Osteocyte (in vitro differentiated cells): ENCODE measurements around the gene ZNF2. TPM values are rescaled to one million over a fixed set of nuclear protein-coding genes. Genes with fewer than 3 reads are reported as not detected.

Experiments
- DNase-seq: peaks from one replicate; pipeline ENCODE4 v3.0.0; 2021; ENCODE audit warnings: mixed read lengths; ENCODE audit not compliant: unreplicated experiment; ENCODE audit errors: extremely low spot score
- H3K27ac Mint-ChIP-seq: one replicate; pipeline ENCODE4 v1.8.0; 2021; ENCODE audit warnings: mild to moderate bottlenecking, mixed read lengths; ENCODE audit not compliant: unreplicated experiment
- H3K27me3 Mint-ChIP-seq: one replicate; pipeline ENCODE4 v1.8.0; 2021; ENCODE audit warnings: mixed read lengths; ENCODE audit not compliant: unreplicated experiment
- H3K36me3 Mint-ChIP-seq: one replicate; pipeline ENCODE4 v1.8.0; 2021; ENCODE audit warnings: mixed read lengths; ENCODE audit not compliant: unreplicated experiment
- H3K4me1 Mint-ChIP-seq: one replicate; pipeline ENCODE4 v1.8.0; 2021; ENCODE audit warnings: mixed read lengths; ENCODE audit not compliant: unreplicated experiment
- H3K4me3 Mint-ChIP-seq: one replicate; pipeline ENCODE4 v1.8.0; 2021; ENCODE audit warnings: mild to moderate bottlenecking, moderate library complexity, mixed read lengths; ENCODE audit not compliant: unreplicated experiment
- H3K9me3 Mint-ChIP-seq: one replicate; pipeline ENCODE4 v1.8.0; 2021; ENCODE audit warnings: mixed read lengths; ENCODE audit not compliant: unreplicated experiment
- total RNA-seq: library from RNA; stranded (reverse); gene quantifications from 2 replicates; pipeline ENCODE4 v1.2.1, GENCODE V29; 2021
- TF ChIP-seq, protein P1 (sequence below): fragments of 200-600 bp; sonication (generic); IDR thresholded peaks from 2 replicates; pipeline ENCODE4 v1.5.0; 2021; ENCODE audit warnings: antibody characterized with exemption, mild to moderate bottlenecking, moderate library complexity

ZNF2 gene
- total RNA-seq, 1 donor from 2014 or later, result 5.8 TPM

- H3K4me3 Mint-ChIP-seq, result no peak overlapping the region
- peaks cover 8% of the 10 kb centered on the region for H3K36me3 Mint-ChIP-seq
- peaks cover 12% of the 10 kb centered on the region for H3K9me3 Mint-ChIP-seq
- no peak overlapping the region for H3K27ac Mint-ChIP-seq
- DNase-seq, result no peak
- no peaks in the 10 kb centered on the region for H3K27me3 Mint-ChIP-seq
- H3K4me1 Mint-ChIP-seq, result peaks cover 16% of the 10 kb centered on the region
- TF ChIP-seq, protein P1, sequence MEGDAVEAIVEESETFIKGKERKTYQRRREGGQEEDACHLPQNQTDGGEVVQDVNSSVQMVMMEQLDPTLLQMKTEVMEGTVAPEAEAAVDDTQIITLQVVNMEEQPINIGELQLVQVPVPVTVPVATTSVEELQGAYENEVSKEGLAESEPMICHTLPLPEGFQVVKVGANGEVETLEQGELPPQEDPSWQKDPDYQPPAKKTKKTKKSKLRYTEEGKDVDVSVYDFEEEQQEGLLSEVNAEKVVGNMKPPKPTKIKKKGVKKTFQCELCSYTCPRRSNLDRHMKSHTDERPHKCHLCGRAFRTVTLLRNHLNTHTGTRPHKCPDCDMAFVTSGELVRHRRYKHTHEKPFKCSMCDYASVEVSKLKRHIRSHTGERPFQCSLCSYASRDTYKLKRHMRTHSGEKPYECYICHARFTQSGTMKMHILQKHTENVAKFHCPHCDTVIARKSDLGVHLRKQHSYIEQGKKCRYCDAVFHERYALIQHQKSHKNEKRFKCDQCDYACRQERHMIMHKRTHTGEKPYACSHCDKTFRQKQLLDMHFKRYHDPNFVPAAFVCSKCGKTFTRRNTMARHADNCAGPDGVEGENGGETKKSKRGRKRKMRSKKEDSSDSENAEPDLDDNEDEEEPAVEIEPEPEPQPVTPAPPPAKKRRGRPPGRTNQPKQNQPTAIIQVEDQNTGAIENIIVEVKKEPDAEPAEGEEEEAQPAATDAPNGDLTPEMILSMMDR, result no peak
Observed at GRCh38 chr2:95203911-95204310, 38.3 kb downstream of the ZNF2 start.

DNA sequence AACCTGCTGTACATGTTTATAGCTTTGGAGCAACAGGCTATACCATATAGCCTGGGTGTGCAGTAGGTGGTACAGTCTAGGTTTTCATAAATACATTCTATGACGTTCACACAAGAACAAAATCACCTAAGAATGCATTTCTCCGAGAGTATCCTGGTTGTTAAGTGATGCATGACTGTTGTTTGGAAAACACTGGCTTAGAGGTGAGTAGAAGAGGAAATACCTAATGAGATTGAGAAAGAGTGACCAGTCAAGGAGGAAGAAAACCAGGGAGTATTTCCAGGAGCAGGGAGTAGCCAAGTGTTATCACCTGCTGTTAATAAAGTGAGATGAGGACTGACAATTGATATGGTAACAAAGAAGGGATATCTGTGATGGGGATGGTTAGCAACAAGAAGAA is 38.8 kb downstream of the ZNF2 start:
- Mint-ChIP-seq H3K9me3 (peaks cover 17% of the 10 kb centered on the region), H3K36me3 (peaks cover 12% of the 10 kb centered on the region), H3K4me1 (peaks cover 18% of the 10 kb centered on the region), H3K27me3 (no peaks in the 10 kb centered on the region), H3K4me3 (no peak overlapping the region), H3K27ac (no peak overlapping the region)
- TF ChIP-seq, protein P1, result no peak
- DNase-seq, result no peak

DNA sequence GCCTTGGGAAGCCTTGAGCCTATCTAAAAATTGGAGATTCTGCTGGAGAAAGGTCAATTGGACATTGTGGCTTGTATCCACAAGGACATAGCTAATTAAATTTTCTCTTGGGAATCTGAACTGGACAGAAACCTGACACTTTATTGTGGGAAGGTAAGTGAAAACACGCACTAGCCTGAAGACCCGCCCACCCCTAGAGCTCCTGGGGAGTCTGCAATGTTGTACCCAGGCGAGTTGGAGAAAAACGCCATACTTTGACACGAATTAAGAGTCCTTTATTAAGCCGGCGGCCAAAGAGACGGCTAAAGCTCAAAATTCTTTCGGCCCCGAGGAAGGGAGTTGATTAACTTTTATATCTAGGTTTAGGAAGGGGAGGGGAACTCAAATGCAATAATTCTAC is 40.5 kb downstream of the ZNF2 start:
- Mint-ChIP-seq H3K4me3 (peak overlapping the region; percentile 95), H3K9me3 (peaks cover 28% of the 10 kb centered on the region), H3K36me3 (peaks cover 26% of the 10 kb centered on the region), H3K4me1 (peaks cover 18% of the 10 kb centered on the region), H3K27me3 (no peaks in the 10 kb centered on the region), H3K27ac (peak overlapping the region; percentile 29)
- DNase-seq, result no peak
- TF ChIP-seq, protein P1, result no peak

DNA sequence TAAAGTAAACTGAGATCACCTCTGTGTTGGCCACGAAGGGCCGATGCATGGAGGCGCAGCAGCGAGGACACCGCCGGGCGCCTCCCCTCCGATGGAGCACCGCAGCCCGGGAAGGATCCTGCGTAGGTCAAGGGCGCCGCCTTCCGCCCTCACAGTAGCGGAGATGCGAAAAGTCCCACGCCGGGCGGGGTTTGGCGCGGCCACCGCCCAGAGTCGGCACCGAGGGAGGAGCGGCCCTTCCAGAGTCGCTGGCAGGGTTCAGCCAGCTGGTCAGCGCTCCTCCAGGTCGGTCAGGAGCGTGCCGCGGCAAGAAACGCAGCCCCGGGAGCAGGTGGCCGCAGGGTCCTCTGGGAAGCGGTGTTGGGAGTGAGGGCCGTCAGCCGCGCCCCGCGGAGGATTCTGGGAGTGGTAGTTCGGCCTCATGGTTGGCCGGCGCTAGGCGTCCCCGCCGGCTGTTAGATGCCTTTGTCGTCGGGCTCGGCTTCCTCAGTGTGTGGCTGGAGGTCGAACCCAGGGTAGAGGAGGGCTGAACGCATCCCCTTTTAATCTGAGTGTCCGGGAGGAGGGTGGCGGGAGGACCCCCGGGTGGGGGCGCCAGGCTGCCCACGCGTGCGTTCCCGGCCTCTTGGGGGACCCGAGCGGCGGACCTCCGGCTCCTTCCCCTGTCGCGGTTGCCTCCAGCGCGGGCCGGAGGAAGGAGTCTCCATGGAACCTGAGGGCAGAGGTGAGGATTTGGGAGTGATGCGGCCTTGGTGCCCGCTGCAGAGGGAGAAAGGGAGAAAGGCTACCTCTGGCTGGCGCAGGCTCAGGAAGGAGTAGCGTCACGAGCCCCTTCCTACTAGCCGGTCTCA is 41.7 kb downstream of the ZNF2 start, which contains the start of gene ZNF892:
Gene ZNF892 (plus strand): TSS at position 411 of the 851 bp plus-strand sequence. CDS start 295 bp downstream, at position 706.
- peak within 1 kb of the TSS; percentile 80 for H3K27ac Mint-ChIP-seq
- H3K27me3 Mint-ChIP-seq, result no peaks in the 10 kb centered on the region
- peak within 1 kb of the TSS; percentile 95 for H3K4me3 Mint-ChIP-seq
- TF ChIP-seq, protein P1, result peak; percentile 47
- DNase-seq, result peak; percentile 94
- peaks cover 18% of the 10 kb centered on the region for H3K4me1 Mint-ChIP-seq
- peaks cover 39% of the 10 kb centered on the region for H3K36me3 Mint-ChIP-seq
- H3K9me3 Mint-ChIP-seq, result peaks cover 36% of the 10 kb centered on the region

DNA sequence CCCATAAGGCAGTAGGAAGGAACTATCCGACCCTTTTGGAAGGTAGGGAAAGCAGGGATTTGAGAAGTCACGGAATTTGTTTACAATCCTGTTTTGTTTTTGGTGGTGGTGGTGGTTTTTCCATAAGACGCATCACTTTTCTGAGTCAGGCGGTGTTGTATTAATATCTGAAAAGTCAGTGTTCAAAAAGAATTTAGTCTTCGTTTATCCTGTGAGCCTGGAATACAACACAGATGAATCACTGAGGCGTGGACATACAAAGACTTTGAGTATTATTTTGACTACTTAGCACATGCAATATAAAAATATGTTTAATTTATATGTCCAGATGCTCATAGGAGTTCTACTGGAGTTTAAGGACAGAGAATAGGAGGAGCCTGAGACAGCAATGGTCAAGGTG is 42.5 kb downstream of the ZNF2 start:
- TF ChIP-seq, protein P1, result no peak
- Mint-ChIP-seq H3K4me3 (peak overlapping the region; percentile 95), H3K27me3 (no peaks in the 10 kb centered on the region), H3K27ac (peak overlapping the region; percentile 80), H3K9me3 (peaks cover 42% of the 10 kb centered on the region), H3K36me3 (peaks cover 46% of the 10 kb centered on the region), H3K4me1 (peaks cover 18% of the 10 kb centered on the region)
- no peak for DNase-seq
